Endothelial cell of umbilical vein (primary cell): ENCODE measurements around the gene KLRB1.

ENCODE experiments used
- EZH2 ChIP-seq: IDR thresholded peaks from 2 replicates; pipeline ENCODE4 v1.6.1; 2012; ENCODE audit warnings: borderline replicate concordance, low read depth, mild to moderate bottlenecking, moderate library complexity, low read length, inconsistent platforms; ENCODE audit not compliant: severe bottlenecking
- FOS ChIP-seq: IDR thresholded peaks from 2 replicates; pipeline ENCODE4 v1.6.1; 2011; ENCODE audit warnings: mild to moderate bottlenecking, low read length, moderate library complexity, borderline replicate concordance; ENCODE audit not compliant: insufficient read depth
- GATA2 ChIP-seq: IDR thresholded peaks from 2 replicates; pipeline ENCODE4 v1.7.0; 2011; ENCODE audit warnings: low read depth, mild to moderate bottlenecking, moderate library complexity, mixed read lengths, low read length; ENCODE audit not compliant: insufficient read length, insufficient read depth
- JUN ChIP-seq: IDR thresholded peaks from 2 replicates; pipeline ENCODE4 v1.6.1; 2011; ENCODE audit warnings: borderline replicate concordance, low read depth; ENCODE audit not compliant: insufficient read length, insufficient read depth
- MYC ChIP-seq: IDR thresholded peaks from one replicate; pipeline ENCODE4 v1.6.1; 2011; ENCODE audit warnings: mild to moderate bottlenecking, low read depth, low read length
- POLR2A ChIP-seq: IDR thresholded peaks from 2 replicates; pipeline ENCODE4 v1.6.1; 2012; ENCODE audit warnings: low read depth, mild to moderate bottlenecking, control low read depth, low read length
- POLR2AphosphoS5 ChIP-seq: IDR thresholded peaks from 2 replicates; pipeline ENCODE4 v1.6.1; 2012; ENCODE audit warnings: low read depth, mild to moderate bottlenecking, control low read depth, low read length, moderate library complexity; ENCODE audit not compliant: insufficient read depth
- TF ChIP-seq, protein P1 (sequence below), 2 donors: IDR thresholded peaks; 1 replicate in 1 of 2; 2 replicates in 1 of 2; pipeline ENCODE4 v1.5.1; 2011; ENCODE audit warnings: low read length in 2 of 2, mild to moderate bottlenecking in 2 of 2, moderate library complexity in 2 of 2, control low read depth in 1 of 2, inconsistent platforms in 1 of 2, low read depth in 1 of 2; ENCODE audit not compliant: insufficient read depth in 1 of 2; ENCODE audit errors: extremely low read depth in 1 of 2
- TF ChIP-seq, protein P2 (sequence below): IDR thresholded peaks from 2 replicates; pipeline ENCODE4 v1.6.1; 2011; ENCODE audit not compliant: insufficient read depth, insufficient read length

DNA sequence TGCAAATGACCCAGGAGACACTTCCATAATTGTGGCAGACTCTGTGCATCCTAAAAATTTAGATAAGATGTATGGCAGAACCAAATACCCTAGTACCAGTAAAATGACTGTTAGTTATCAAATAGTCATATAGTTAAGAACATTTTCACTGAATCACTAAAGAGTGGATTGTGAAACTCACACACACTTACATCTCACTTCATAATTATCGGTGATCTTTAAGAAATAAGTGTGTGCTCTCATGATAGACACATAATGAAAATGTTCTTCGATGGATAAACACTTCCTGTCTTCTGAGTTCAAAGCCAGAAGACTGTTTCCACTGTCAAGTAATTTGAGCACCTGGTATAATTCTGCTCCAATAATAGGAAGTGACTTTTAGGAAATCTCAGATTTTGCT lies 19.1 kb upstream of the KLRB1 start:
- TF ChIP-seq POLR2AphosphoS5 (no peak), EZH2 (no peak), POLR2A (no peak), MYC (no peak), GATA2 (no peak), FOS (no peak), JUN (no peak)
- TF ChIP-seq, protein P1, sequence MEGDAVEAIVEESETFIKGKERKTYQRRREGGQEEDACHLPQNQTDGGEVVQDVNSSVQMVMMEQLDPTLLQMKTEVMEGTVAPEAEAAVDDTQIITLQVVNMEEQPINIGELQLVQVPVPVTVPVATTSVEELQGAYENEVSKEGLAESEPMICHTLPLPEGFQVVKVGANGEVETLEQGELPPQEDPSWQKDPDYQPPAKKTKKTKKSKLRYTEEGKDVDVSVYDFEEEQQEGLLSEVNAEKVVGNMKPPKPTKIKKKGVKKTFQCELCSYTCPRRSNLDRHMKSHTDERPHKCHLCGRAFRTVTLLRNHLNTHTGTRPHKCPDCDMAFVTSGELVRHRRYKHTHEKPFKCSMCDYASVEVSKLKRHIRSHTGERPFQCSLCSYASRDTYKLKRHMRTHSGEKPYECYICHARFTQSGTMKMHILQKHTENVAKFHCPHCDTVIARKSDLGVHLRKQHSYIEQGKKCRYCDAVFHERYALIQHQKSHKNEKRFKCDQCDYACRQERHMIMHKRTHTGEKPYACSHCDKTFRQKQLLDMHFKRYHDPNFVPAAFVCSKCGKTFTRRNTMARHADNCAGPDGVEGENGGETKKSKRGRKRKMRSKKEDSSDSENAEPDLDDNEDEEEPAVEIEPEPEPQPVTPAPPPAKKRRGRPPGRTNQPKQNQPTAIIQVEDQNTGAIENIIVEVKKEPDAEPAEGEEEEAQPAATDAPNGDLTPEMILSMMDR (IDR thresholded peaks at IDR 0.05; ENCODE audit: extremely low read depth in 1 of 2, insufficient read depth in 1 of 2, low read depth in 1 of 2, low read length in 2 of 2): no peak
- TF ChIP-seq, protein P2, sequence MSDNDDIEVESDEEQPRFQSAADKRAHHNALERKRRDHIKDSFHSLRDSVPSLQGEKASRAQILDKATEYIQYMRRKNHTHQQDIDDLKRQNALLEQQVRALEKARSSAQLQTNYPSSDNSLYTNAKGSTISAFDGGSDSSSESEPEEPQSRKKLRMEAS: no peak
